Neural cell (in vitro differentiated cells): ENCODE measurements around the gene PLCL1. TPM values are rescaled to one million over a fixed set of nuclear protein-coding genes. Genes with fewer than 3 reads are reported as not detected.

ENCODE experiments used
- H2AFZ ChIP-seq: fragments of 200-600, 300-800 bp; sonication (generic), shearing (Covaris generic); 2 replicates; pipeline ENCODE4 v1.6.0; 2014; ENCODE audit warnings: low read depth, mild to moderate bottlenecking, antibody characterized with exemption, low read length, moderate library complexity
- H3F3A ChIP-seq: fragments of 200-600 bp; shearing (Covaris generic); 2 replicates; pipeline ENCODE4 v1.6.1; 2016; ENCODE audit warnings: mild to moderate bottlenecking, moderate library complexity, mixed read lengths, antibody characterized with exemption, low read length; ENCODE audit not compliant: insufficient read depth, poor library complexity, severe bottlenecking
- H3K27ac ChIP-seq: fragments of 200-600, 300-800 bp; sonication (generic), shearing (Covaris generic); 2 replicates; pipeline ENCODE4 v1.5.1; 2014; ENCODE audit warnings: mild to moderate bottlenecking, low read length, moderate library complexity
- H3K27me3 ChIP-seq: fragments of 300-800, 200-600 bp; sonication (generic), shearing (Covaris generic); 2 replicates; pipeline ENCODE4 v1.6.0; 2014; ENCODE audit warnings: mild to moderate bottlenecking, low read depth, low read length, moderate library complexity; ENCODE audit not compliant: insufficient read depth
- H3K36me3 ChIP-seq: fragments of 300-800, 200-600 bp; sonication (generic), shearing (Covaris generic); 2 replicates; pipeline ENCODE4 v1.5.1; 2014; ENCODE audit warnings: mild to moderate bottlenecking, antibody characterized with exemption, low read length, moderate library complexity; ENCODE audit not compliant: insufficient read depth
- H3K4me2 ChIP-seq: fragments of 300-800, 200-600 bp; sonication (generic), shearing (Covaris generic); 2 replicates; pipeline ENCODE4 v1.6.0; 2014; ENCODE audit warnings: mild to moderate bottlenecking, low read length
- H3K4me3 ChIP-seq: fragments of 300-800, 200-600 bp; sonication (generic), shearing (Covaris generic); 2 replicates; pipeline ENCODE4 v1.5.1; 2014; ENCODE audit warnings: mild to moderate bottlenecking, low read length, moderate library complexity
- H3K79me2 ChIP-seq: fragments of 200-600 bp; shearing (Covaris generic); replicated peaks from 2 replicates; pipeline ENCODE4 v1.6.0; 2014; ENCODE audit warnings: mild to moderate bottlenecking, low read length, moderate library complexity; ENCODE audit not compliant: insufficient read depth
- H3K9ac ChIP-seq: fragments of 300-800, 200-600 bp; sonication (generic), shearing (Covaris generic); 2 replicates; pipeline ENCODE4 v1.6.1; 2016; ENCODE audit warnings: mild to moderate bottlenecking, low read length, mixed read lengths
- H3K9me2 ChIP-seq: fragments of 200-600 bp; shearing (Covaris generic); 2 replicates; pipeline ENCODE4 v1.6.1; 2016; ENCODE audit warnings: mild to moderate bottlenecking, low read length, mixed read lengths; ENCODE audit not compliant: insufficient read depth
- H3K9me3 ChIP-seq: fragments of 200-600, 300-800 bp; sonication (generic), shearing (Covaris generic); 2 replicates; pipeline ENCODE4 v1.6.1; 2016; ENCODE audit warnings: mild to moderate bottlenecking, mixed run types, low read length, moderate library complexity, mixed read lengths
- H4K20me1 ChIP-seq: fragments of 200-600 bp; shearing (Covaris generic); 2 replicates; pipeline ENCODE4 v1.6.1; 2016; ENCODE audit warnings: mild to moderate bottlenecking, mixed run types; ENCODE audit not compliant: insufficient read depth
- CTCF ChIP-seq: fragments of 450-650 bp; IDR thresholded peaks from 2 replicates; pipeline ENCODE4 v1.5.1; 2014; ENCODE audit warnings: antibody characterized with exemption, mild to moderate bottlenecking, moderate library complexity; ENCODE audit not compliant: poor library complexity, severe bottlenecking
- EP300 ChIP-seq: fragments of 450-650 bp; conservative IDR thresholded peaks from 2 replicates; pipeline ENCODE4 v1.6.1; 2014; ENCODE audit warnings: antibody characterized with exemption, mild to moderate bottlenecking, moderate library complexity; ENCODE audit not compliant: poor library complexity, severe bottlenecking
- EZH2 ChIP-seq: fragments of 200-600, 300-800 bp; shearing (Covaris generic), sonication (generic); IDR thresholded peaks from 2 replicates; pipeline ENCODE4 v1.6.1; 2014; ENCODE audit warnings: antibody characterized with exemption, low read length, borderline replicate concordance, mild to moderate bottlenecking; ENCODE audit not compliant: insufficient read depth, poor library complexity, severe bottlenecking
- MXI1 ChIP-seq: fragments of 450-650 bp; conservative IDR thresholded peaks from 2 replicates; pipeline ENCODE4 v1.6.1; 2014; ENCODE audit warnings: antibody characterized with exemption, mild to moderate bottlenecking; ENCODE audit not compliant: poor library complexity, severe bottlenecking
- POLR2AphosphoS5 ChIP-seq: IDR thresholded peaks from 2 replicates; pipeline ENCODE4 v1.6.1; 2012
- RAD21 ChIP-seq: fragments of 450-650 bp; conservative IDR thresholded peaks from 2 replicates; pipeline ENCODE4 v1.6.1; 2014; ENCODE audit warnings: antibody characterized with exemption, mild to moderate bottlenecking, moderate library complexity
- REST ChIP-seq: IDR thresholded peaks from 2 replicates; pipeline ENCODE4 v1.6.1; 2012; ENCODE audit warnings: borderline replicate concordance
- SMC3 ChIP-seq: fragments of 450-650 bp; conservative IDR thresholded peaks from 2 replicates; pipeline ENCODE4 v1.6.1; 2014; ENCODE audit warnings: antibody characterized with exemption, mild to moderate bottlenecking, moderate library complexity; ENCODE audit not compliant: poor library complexity
- TAF1 ChIP-seq: IDR thresholded peaks from 2 replicates; pipeline ENCODE4 v1.6.1; 2012; ENCODE audit warnings: low read depth
- polyA plus RNA-seq: library from polyadenylated mRNA; depleted of rRNA; stranded (reverse); fragments of >200 nt; gene quantifications from 2 replicates; pipeline ENCODE4 v1.2.3, GENCODE V29; 2014

PLCL1 gene
- polyA plus RNA-seq, 1 donor from 2014 or later: 6.8 TPM

- Histone ChIP-seq H3K9ac (no peak overlapping the region), H3K9me3 (no peaks in the 10 kb centered on the region), H3K4me3 (no peak overlapping the region), H3F3A (no peaks in the 10 kb centered on the region), H4K20me1 (no peaks in the 10 kb centered on the region), H3K4me2 (no peak overlapping the region), H2AFZ (no peak overlapping the region), H3K27ac (no peak overlapping the region), H3K36me3 (no peaks in the 10 kb centered on the region), H3K27me3 (no peaks in the 10 kb centered on the region), H3K79me2 (no peaks in the 10 kb centered on the region), H3K9me2 (no peaks in the 10 kb centered on the region)
- no peak for TF ChIP-seq TAF1
- no peak for TF ChIP-seq CTCF
- no peak for TF ChIP-seq RAD21
- no peak for TF ChIP-seq SMC3
- TF ChIP-seq EZH2: no peak
- TF ChIP-seq MXI1: no peak
- no peak for TF ChIP-seq REST
Measured at GRCh38 chr2:197893403-197894177, 89.2 kb downstream of the PLCL1 start.

- no peak overlapping the region for H3K27ac ChIP-seq
- no peaks in the 10 kb centered on the region for H3F3A ChIP-seq
- no peaks in the 10 kb centered on the region for H3K79me2 ChIP-seq
- no peak overlapping the region for H3K4me2 ChIP-seq
- H4K20me1 ChIP-seq: no peaks in the 10 kb centered on the region
- no peaks in the 10 kb centered on the region for H3K9me3 ChIP-seq
- H2AFZ ChIP-seq: no peak overlapping the region
- H3K9me2 ChIP-seq: no peaks in the 10 kb centered on the region
- no peaks in the 10 kb centered on the region for H3K27me3 ChIP-seq
- H3K36me3 ChIP-seq: no peaks in the 10 kb centered on the region
- TF ChIP-seq CTCF (no peak), EZH2 (no peak), POLR2AphosphoS5 (no peak), SMC3 (no peak), TAF1 (no peak), EP300 (no peak), MXI1 (no peak), RAD21 (no peak), REST (no peak)
- no peak overlapping the region for H3K4me3 ChIP-seq
- H3K9ac ChIP-seq: no peak overlapping the region
Measured at GRCh38 chr2:197894751-197895274, 90.4 kb downstream of the PLCL1 start.
